DOHH2 (cell line): ENCODE results near the gene PCNX3.
A peak's percentile ranks its signal among the peaks of the same experiment; 100 is the strongest.
"Not testable (repeated sequence)": the region's sequence is repeated elsewhere in the genome, so short reads cannot be mapped to it uniquely, and the experiment has no call there.

Source experiments
- H3F3A ChIP-seq: fragments of 200-600 bp; sonication (generic), shearing (Covaris generic); 2 replicates; pipeline ENCODE4 v1.6.0; 2016; ENCODE audit warnings: antibody characterized with exemption, mild to moderate bottlenecking; ENCODE audit not compliant: control insufficient read depth, insufficient read depth
- H3K27ac ChIP-seq: fragments of 200-600 bp; sonication (generic); 2 replicates; pipeline ENCODE4 v1.5.1; 2014; ENCODE audit warnings: low read depth, mild to moderate bottlenecking, low read length, moderate library complexity
- H3K27me3 ChIP-seq: fragments of 200-600 bp; sonication (generic); 2 replicates; pipeline ENCODE4 v1.6.1; 2014; ENCODE audit warnings: mild to moderate bottlenecking, low read length, mixed read lengths; ENCODE audit not compliant: control insufficient read depth
- H3K36me3 ChIP-seq: fragments of 200-600 bp; sonication (generic); 2 replicates; pipeline ENCODE4 v1.6.1; 2014; ENCODE audit warnings: mild to moderate bottlenecking, low read length, moderate library complexity, mixed read lengths; ENCODE audit not compliant: control insufficient read depth
- H3K4me1 ChIP-seq: fragments of 200-600 bp; sonication (generic); 2 replicates; pipeline ENCODE4 v1.6.1; 2014; ENCODE audit warnings: mild to moderate bottlenecking, low read length, mixed read lengths; ENCODE audit not compliant: control insufficient read depth
- H3K4me2 ChIP-seq: fragments of 200-600 bp; sonication (generic); 2 replicates; pipeline ENCODE4 v1.6.0; 2014; ENCODE audit warnings: mild to moderate bottlenecking, low read length, moderate library complexity
- H3K4me3 ChIP-seq: fragments of 200-600 bp; sonication (generic); 2 replicates; pipeline ENCODE4 v1.5.1; 2014; ENCODE audit warnings: mild to moderate bottlenecking, low read length, mixed read lengths
- H3K79me2 ChIP-seq: fragments of 200-600 bp; sonication (generic); 2 replicates; pipeline ENCODE4 v1.6.1; 2014; ENCODE audit warnings: mild to moderate bottlenecking, low read length, mixed read lengths; ENCODE audit not compliant: control insufficient read depth
- H3K9me2 ChIP-seq: fragments of 200-600 bp; sonication (generic); replicated peaks from 2 replicates; pipeline ENCODE4 v1.6.1; 2014; ENCODE audit warnings: mild to moderate bottlenecking, low read length, mixed read lengths; ENCODE audit not compliant: control insufficient read depth
- H3K9me3 ChIP-seq: fragments of 200-600 bp; sonication (generic); 2 replicates; pipeline ENCODE4 v1.6.1; 2014; ENCODE audit warnings: antibody characterized with exemption, low read length, mixed read lengths; ENCODE audit not compliant: control insufficient read depth, insufficient read depth
- H4K20me1 ChIP-seq: fragments of 200-600 bp; sonication (generic); 2 replicates; pipeline ENCODE4 v1.6.0; 2014; ENCODE audit warnings: low read depth, mild to moderate bottlenecking, antibody characterized with exemption, low read length, moderate library complexity; ENCODE audit not compliant: control insufficient read depth, insufficient read depth
- EZH2phosphoT487 ChIP-seq: fragments of 200-600 bp; sonication (generic); IDR thresholded peaks from 2 replicates; pipeline ENCODE4 v1.6.1; 2017; ENCODE audit warnings: borderline replicate concordance, mild to moderate bottlenecking, antibody characterized with exemption, low read length, moderate library complexity, mixed read lengths
- TF ChIP-seq, protein P1 (sequence below): fragments of 200-600 bp; sonication (generic); IDR thresholded peaks from one replicate; pipeline ENCODE4 v1.5.1; 2014; ENCODE audit warnings: antibody characterized with exemption, mild to moderate bottlenecking, low read depth, low read length; ENCODE audit not compliant: poor library complexity, severe bottlenecking

The PCNX3 gene

DNA sequence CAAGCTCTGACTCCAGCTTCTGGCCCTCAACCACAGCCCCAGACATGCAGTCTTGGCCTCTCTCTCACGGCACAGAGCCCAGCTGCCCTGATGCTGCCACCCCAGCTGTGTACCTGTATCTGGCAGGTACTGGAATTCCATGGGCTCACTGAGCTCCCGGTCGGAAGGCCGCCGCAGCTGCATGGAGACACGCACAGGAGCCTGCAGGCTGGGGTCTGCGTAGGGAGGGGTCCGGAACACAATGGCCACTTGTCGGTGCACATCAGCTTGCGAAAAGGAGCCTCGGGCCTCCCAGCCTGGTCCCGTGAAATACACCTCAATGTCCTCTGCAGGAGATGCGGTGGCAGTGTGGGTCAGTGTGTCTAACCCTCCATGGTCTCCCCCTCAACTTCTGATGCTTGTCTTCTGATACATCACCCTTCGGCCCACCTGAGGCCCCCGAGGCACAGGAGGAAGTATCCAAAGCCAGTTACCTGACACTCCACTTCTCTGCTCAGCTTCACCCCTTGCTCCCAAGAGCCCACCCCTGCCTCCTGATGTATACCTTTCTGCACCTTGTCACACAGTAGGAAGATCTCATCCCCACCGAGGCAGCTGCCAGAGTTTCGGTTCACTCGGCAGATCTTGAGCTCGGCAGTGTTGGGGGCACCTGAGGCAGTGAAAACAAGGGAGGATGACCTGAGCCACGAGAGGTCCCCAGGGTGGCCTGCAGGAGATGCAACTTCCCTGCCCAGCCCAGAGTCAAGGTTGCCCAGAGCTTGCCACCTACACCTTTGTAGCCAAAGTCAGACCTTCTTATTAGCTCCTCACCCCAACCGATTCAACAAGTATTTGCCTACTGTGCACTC lies 42.8 kb downstream of the PCNX3 start:
- H3K36me3 ChIP-seq: peaks cover 84% of the 10 kb centered on the region
- peaks cover 40% of the 10 kb centered on the region for H3K79me2 ChIP-seq
- TF ChIP-seq EZH2phosphoT487: no peak
- TF ChIP-seq, protein P1, sequence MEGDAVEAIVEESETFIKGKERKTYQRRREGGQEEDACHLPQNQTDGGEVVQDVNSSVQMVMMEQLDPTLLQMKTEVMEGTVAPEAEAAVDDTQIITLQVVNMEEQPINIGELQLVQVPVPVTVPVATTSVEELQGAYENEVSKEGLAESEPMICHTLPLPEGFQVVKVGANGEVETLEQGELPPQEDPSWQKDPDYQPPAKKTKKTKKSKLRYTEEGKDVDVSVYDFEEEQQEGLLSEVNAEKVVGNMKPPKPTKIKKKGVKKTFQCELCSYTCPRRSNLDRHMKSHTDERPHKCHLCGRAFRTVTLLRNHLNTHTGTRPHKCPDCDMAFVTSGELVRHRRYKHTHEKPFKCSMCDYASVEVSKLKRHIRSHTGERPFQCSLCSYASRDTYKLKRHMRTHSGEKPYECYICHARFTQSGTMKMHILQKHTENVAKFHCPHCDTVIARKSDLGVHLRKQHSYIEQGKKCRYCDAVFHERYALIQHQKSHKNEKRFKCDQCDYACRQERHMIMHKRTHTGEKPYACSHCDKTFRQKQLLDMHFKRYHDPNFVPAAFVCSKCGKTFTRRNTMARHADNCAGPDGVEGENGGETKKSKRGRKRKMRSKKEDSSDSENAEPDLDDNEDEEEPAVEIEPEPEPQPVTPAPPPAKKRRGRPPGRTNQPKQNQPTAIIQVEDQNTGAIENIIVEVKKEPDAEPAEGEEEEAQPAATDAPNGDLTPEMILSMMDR: no peak

DNA sequence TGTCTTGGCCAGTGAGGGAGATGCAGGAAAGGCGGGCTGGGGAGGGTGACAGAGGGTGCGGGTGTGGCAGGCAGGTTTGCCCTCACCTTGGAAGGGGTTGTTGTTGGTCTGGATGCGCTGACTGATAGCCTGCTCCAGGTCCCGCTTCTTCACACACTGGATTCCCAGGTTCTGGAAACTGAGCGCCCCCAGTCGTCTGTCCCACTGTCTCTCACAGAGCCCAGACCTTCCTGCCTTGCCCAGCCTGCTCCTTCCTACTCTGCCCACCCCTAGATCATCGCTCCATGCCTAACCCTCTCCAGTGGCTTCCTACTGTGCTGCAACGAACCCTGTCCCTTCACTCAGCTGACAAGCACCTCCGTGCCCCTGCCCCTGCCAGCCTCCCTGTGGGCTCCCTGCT lies 44.5 kb downstream of the PCNX3 start:
- Histone ChIP-seq H3K36me3 (peaks cover 69% of the 10 kb centered on the region), H3K4me1 (peaks cover 10% of the 10 kb centered on the region), H4K20me1 (peaks cover 12% of the 10 kb centered on the region), H3K4me2 (no peak overlapping the region), H3K79me2 (peaks cover 40% of the 10 kb centered on the region), H3K27ac (no peak overlapping the region), H3K27me3 (no peaks in the 10 kb centered on the region), H3K4me3 (no peak overlapping the region), H3F3A (peaks cover 11% of the 10 kb centered on the region; the same call in 1 of the 2 replicates), H3K9me2 (no peaks in the 10 kb centered on the region), H3K9me3 (no peaks in the 10 kb centered on the region)
- TF ChIP-seq EZH2phosphoT487: no peak
- TF ChIP-seq, protein P1: no peak

More for the DNA sequence above, 42.8 kb downstream of the PCNX3 start:
- Histone ChIP-seq H3K9me3 (no peaks in the 10 kb centered on the region), H3K4me1 (peaks cover 22% of the 10 kb centered on the region), H3K27ac (no peak overlapping the region), H3K4me3 (no peak overlapping the region), H4K20me1 (peaks cover 12% of the 10 kb centered on the region), H3F3A (peaks cover 14% of the 10 kb centered on the region), H3K9me2 (no peaks in the 10 kb centered on the region), H3K4me2 (no peak overlapping the region), H3K27me3 (no peaks in the 10 kb centered on the region)

DNA sequence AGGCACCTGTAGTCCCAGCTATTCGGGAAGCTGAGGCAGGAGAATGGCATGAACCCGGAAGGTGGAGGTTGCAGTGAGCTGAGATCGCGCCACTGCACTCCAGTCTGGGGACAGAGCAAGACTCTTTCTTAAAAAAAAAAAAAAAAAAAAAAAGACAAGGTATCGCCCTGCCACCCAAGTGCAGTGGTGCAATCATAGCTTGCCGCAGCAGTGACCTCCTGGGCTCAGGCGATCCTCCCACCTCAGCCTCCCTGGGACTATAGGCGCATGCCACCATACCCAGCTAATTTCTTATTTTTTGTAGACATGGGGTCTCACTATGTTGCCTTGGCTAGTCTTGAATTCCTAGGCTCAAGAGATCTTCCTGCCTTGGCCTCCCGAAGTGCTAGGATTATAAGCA lies 45.3 kb downstream of the PCNX3 start:
- Histone ChIP-seq H3K36me3 (peaks cover 60% of the 10 kb centered on the region), H4K20me1 (peaks cover 12% of the 10 kb centered on the region), H3F3A (peaks cover 11% of the 10 kb centered on the region; the same call in 1 of the 2 replicates), H3K4me1 (peaks cover 10% of the 10 kb centered on the region), H3K79me2 (peaks cover 40% of the 10 kb centered on the region)
- H3K4me3 ChIP-seq, H3K4me2 ChIP-seq, H3K27ac ChIP-seq, H3K9me3 ChIP-seq, H3K27me3 ChIP-seq, H3K9me2 ChIP-seq: not testable (repeated sequence)

DNA sequence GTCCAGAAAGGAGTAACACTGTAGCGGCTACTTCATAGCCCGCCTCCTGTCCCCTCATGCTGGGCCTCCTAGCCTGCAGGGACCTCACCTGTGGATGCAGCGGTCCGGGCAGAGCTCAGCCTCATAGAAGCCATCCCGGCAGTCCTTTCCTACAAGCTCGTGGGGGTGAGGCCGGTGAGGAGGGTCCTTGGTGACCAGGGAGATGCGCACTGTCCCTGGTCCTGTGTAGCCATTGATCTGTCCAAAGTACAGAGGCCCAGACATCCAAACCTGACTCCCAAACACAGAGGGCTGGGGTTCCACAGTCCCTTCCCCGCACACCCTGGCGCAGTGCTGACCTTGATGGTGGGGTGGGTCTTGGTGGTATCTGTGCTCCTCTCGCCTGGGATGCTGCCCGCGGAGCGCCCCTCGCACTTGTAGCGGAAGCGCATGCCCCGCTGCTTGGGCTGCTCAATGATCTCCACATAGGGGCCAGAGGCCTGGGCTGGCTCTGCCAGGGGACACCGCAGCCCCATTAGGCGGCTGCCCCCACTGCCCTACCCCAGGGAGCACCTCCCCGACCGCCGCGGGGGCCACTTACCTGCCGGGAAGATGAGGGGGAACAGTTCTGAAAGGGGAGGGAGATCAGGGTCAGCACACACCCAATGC lies 46.1 kb downstream of the PCNX3 start:
- no peaks in the 10 kb centered on the region for H3K9me2 ChIP-seq
- H3K9me3 ChIP-seq: no peaks in the 10 kb centered on the region
- peak overlapping the region; percentile 98 for H3K4me2 ChIP-seq
- peaks cover 10% of the 10 kb centered on the region for H3K4me1 ChIP-seq
- H3K79me2 ChIP-seq: peaks cover 37% of the 10 kb centered on the region
- peaks cover 8% of the 10 kb centered on the region; the same call in 1 of the 2 replicates for H3F3A ChIP-seq
- TF ChIP-seq, protein P1: no peak
- TF ChIP-seq EZH2phosphoT487: no peak
- H3K36me3 ChIP-seq: peaks cover 54% of the 10 kb centered on the region
- 0 out of 2 replicates have a peak overlapping the region, but pooled peaks have one; percentile 16 for H3K27ac ChIP-seq
- peak overlapping the region; percentile 96 for H3K4me3 ChIP-seq
- peaks cover 12% of the 10 kb centered on the region for H4K20me1 ChIP-seq
- no peaks in the 10 kb centered on the region for H3K27me3 ChIP-seq
